Psoas muscle (tissue), 8 donors: ENCODE data around the gene ASAP2. TPM values are rescaled to one million over a fixed set of nuclear protein-coding genes. Genes with fewer than 3 reads are reported as not detected.

Source experiments
- ATAC-seq, 4 donors: fragments of 200-7000 bp; cut with Tn5 transposase; one replicate each; pipeline ENCODE4 v1.9.1; 2020; ENCODE audit warnings: moderate library complexity in 3 of 4, mild to moderate bottlenecking in 2 of 4
- DNase-seq, 2 donors: peaks; one replicate each; pipeline ENCODE4 v3.0.0-alpha.2; 2020
- H3K27ac ChIP-seq: fragments of 200-600 bp; one replicate; pipeline ENCODE4 v1.8.0; 2022
- H3K27me3 ChIP-seq, 3 donors: fragments of 200-600 bp in 1 of 3; one replicate each; pipeline versions ENCODE4 v1.6.1 to v1.8.0; 2013 to 2022; ENCODE audit warnings: low read length in 2 of 3, mild to moderate bottlenecking in 2 of 3, moderate library complexity in 1 of 3; ENCODE audit not compliant: insufficient read depth in 3 of 3
- H3K36me3 ChIP-seq, 2 donors: fragments of 200-600 bp in 1 of 2; one replicate each; pipeline versions ENCODE4 v1.6.1 to v1.8.0; 2013 to 2022; ENCODE audit warnings: low read depth in 1 of 2, mild to moderate bottlenecking in 1 of 2, moderate library complexity in 1 of 2; ENCODE audit not compliant: insufficient read depth in 1 of 2
- H3K4me1 ChIP-seq: fragments of 200-600 bp; one replicate; pipeline ENCODE4 v1.8.0; 2022
- H3K4me3 ChIP-seq: fragments of 200-600 bp; one replicate; pipeline ENCODE4 v1.8.0; 2022; ENCODE audit warnings: mild to moderate bottlenecking
- H3K9me3 ChIP-seq: fragments of 200-600 bp; one replicate; pipeline ENCODE4 v1.8.0; 2022
- WGBS, 3 donors: extraction: QIAGEN DNeasy Blood & Tissue Kit; methylation state at CpG; one replicate each; pipeline versions ENCODE4 v1.1.6 to v1.1.7; 2013; 5-methylcytosine and 5-hydroxymethylcytosine counted together
- intact Hi-C, 2 donors: fragments of 100-400 bp; cut with DNase I; formaldehyde crosslinking; loops; one replicate each; pipeline versions ENCODE4 v1.11.0 to v1.14.2; 2022
- polyA plus RNA-seq, 3 donors: library from polyadenylated mRNA; stranded (reverse); fragments of 200-250 nt; gene quantifications; one replicate each; pipeline ENCODE4 v1.2.3, GENCODE V29; 2013
- total RNA-seq, 4 donors: library from RNA; stranded (reverse); fragmentation: NEBNext Ultra II Directional in 2 of 4; extraction: Animal tissue kit (Norgen Biotek cat#: 25700) in 2 of 4; gene quantifications; one replicate each; pipeline versions ENCODE4 v1.2.1 to v1.2.4, GENCODE V29; 2021 to 2023
- TF ChIP-seq, protein P1 (sequence below): fragments of 200-600 bp; IDR thresholded peaks from one replicate; pipeline ENCODE4 v1.8.0; 2022; ENCODE audit warnings: antibody characterized with exemption
- donor health status: healthy with polysubstance abuse.
- donor health status: DM: no; HTN: no; CAD: no; lungs with moderate emphysema.
- donor health status: Bipolar disorder and iron deficiency.
- donor health status: healthy.
- donor health status: DM: yes; HTN: yes; CAD: no.
- donor health status: DM: no; HTN: no; CAD: no.
- donor health status: DM: no; HTN: no; CAD: no.
- donor health status: DM: yes; HTN: yes; CAD: no.

ASAP2 gene
- total and polyA plus RNA-seq, 7 donors = 1.6 to 9.0 (median 3.3) TPM

- DNase-seq (no peak), ATAC-seq (no peak)
- Histone ChIP-seq H3K27me3 (no peaks in the 10 kb centered on the region), H3K9me3 (no peaks in the 10 kb centered on the region), H3K36me3 (no peaks in the 10 kb centered on the region), H3K4me1 (peaks cover 20% of the 10 kb centered on the region), H3K27ac (no peak overlapping the region), H3K4me3 (no peak overlapping the region)
- WGBS, 3 donors = 72 to 80% (median 73%) methylated on average over 4 of the region's 4 CpGs
- intact Hi-C loops = no loop called here
- TF ChIP-seq, protein P1, sequence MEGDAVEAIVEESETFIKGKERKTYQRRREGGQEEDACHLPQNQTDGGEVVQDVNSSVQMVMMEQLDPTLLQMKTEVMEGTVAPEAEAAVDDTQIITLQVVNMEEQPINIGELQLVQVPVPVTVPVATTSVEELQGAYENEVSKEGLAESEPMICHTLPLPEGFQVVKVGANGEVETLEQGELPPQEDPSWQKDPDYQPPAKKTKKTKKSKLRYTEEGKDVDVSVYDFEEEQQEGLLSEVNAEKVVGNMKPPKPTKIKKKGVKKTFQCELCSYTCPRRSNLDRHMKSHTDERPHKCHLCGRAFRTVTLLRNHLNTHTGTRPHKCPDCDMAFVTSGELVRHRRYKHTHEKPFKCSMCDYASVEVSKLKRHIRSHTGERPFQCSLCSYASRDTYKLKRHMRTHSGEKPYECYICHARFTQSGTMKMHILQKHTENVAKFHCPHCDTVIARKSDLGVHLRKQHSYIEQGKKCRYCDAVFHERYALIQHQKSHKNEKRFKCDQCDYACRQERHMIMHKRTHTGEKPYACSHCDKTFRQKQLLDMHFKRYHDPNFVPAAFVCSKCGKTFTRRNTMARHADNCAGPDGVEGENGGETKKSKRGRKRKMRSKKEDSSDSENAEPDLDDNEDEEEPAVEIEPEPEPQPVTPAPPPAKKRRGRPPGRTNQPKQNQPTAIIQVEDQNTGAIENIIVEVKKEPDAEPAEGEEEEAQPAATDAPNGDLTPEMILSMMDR = no peak
Measured at GRCh38 chr2:9256147-9256546, 49.5 kb downstream of the ASAP2 start.

GRCh38 chr2:9256570-9257043, 50.0 kb downstream of the ASAP2 start:
- TF ChIP-seq, protein P1 = no peak
- no peak for ATAC-seq
- WGBS, 3 donors = 25 to 35% (median 27%) methylated on average over 2 of the region's 2 CpGs
- H3K27me3 ChIP-seq = no peaks in the 10 kb centered on the region
- no peaks in the 10 kb centered on the region for H3K36me3 ChIP-seq
- no peak overlapping the region for H3K4me3 ChIP-seq
- no peaks in the 10 kb centered on the region for H3K9me3 ChIP-seq
- DNase-seq = no peak
- H3K4me1 ChIP-seq = peaks cover 20% of the 10 kb centered on the region
- H3K27ac ChIP-seq = no peak overlapping the region
- intact Hi-C loops = no loop called here

DNA sequence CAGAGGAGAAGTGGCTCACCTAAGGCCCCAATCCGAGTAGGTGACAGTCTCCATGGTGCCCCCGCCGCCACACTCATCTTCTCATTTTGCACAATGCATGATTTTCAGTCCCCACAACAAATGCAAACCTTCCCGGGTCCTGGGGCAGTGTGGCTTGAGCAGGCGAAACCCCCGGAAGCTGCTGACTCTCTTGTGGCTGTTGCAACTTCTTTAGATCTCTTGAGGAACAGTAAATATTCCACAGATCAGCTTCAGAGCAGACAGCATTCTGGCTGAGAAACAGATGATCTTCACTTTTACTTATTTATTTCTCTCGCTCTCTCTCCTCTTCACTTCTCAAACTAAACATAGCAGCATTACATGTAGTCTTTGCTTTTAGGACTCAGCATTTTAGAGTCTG, 51.9 kb downstream of the ASAP2 start:
- DNase-seq (no peak), ATAC-seq (no peak)
- H3K9me3 ChIP-seq = no peaks in the 10 kb centered on the region
- peaks cover 24% of the 10 kb centered on the region for H3K4me1 ChIP-seq
- no peak overlapping the region for H3K4me3 ChIP-seq
- intact Hi-C loops = no loop called here
- TF ChIP-seq, protein P1 = no peak
- H3K36me3 ChIP-seq = no peaks in the 10 kb centered on the region
- H3K27ac ChIP-seq = no peak overlapping the region
- WGBS, 3 donors = 70 to 85% (median 76%) methylated on average over 7 of the region's 7 CpGs
- no peaks in the 10 kb centered on the region for H3K27me3 ChIP-seq

DNA sequence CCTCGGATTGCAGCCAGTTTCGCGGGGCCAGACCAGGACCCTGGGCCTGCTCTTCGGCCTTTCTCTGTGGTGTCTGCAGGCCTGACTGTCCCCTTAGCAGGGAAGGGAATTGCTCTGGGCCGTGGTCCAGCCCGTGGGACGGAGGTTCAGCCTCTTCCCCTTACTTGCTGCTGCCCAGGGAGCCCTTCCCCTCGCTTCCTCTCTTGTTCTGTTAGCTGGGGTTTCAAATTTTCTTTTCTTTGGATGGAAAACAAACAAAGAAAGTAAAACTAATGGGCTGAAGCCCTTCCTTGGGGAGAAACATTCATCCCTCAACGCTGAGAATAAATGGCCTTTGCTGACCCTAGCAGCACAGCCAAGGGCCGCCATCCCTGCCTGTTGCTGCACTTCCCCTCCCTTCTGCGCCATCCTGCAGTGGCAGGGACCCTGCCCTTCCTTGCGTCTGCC, 52.4 kb downstream of the ASAP2 start:
- peak in 2 of 4 donors; percentile 30 to 38 for ATAC-seq
- Histone ChIP-seq H3K9me3 (no peaks in the 10 kb centered on the region), H3K27ac (peak overlapping the region; percentile 46), H3K4me1 (peaks cover 24% of the 10 kb centered on the region), H3K36me3 (no peaks in the 10 kb centered on the region), H3K4me3 (no peak overlapping the region), H3K27me3 (no peaks in the 10 kb centered on the region)
- peak; percentile 61 to 74 for DNase-seq
- WGBS, 3 donors = 49 to 53% (median 52%) methylated on average over 11 to 12 of the region's 12 CpGs
- TF ChIP-seq, protein P1 = no peak
- intact Hi-C loops = no loop called here

DNA sequence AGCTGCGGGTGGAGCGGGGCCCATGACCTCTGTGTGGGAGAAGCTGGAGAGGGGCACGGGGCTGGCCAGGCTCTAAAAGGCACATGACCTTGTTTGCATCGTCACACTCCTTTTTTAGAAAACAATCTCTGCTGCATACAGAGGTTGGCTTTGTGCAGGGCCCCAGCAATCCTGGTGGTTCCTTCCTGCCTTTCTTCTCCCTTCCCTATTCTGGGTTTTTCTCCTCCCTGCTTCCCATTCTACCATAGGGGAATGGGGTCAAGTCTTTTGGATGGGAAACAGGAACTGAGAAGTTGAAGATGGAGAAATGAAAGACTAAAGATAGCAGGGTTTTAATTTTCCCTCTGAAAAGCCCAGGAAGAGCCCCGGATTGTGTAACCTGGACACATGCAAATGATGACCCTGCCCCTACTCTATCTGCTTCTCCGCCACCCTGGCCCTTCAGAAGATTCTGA, 53.9 kb downstream of the ASAP2 start:
- 71 to 75% (median 73%) methylated on average over 6 of the region's 6 CpGs for WGBS, 3 donors
- ATAC-seq = no peak
- TF ChIP-seq, protein P1 = no peak

More for the DNA sequence above, 53.9 kb downstream of the ASAP2 start:
- no peak overlapping the region for H3K4me3 ChIP-seq
- no peaks in the 10 kb centered on the region for H3K36me3 ChIP-seq
- H3K9me3 ChIP-seq = no peaks in the 10 kb centered on the region
- intact Hi-C loops = loop anchor here in 1 of 2 donors (5.0 kb wide), 1 partner anchor 38 kb away; no protein-coding TSS in a partner anchor
- H3K27ac ChIP-seq = peak overlapping the region; percentile 42
- H3K4me1 ChIP-seq = peaks cover 24% of the 10 kb centered on the region
- H3K27me3 ChIP-seq = no peaks in the 10 kb centered on the region
- DNase-seq = no peak
